HL-60 (cell line): ENCODE measurements around the gene ZFYVE28.

ENCODE experiments used
- CTCF ChIP-seq: IDR thresholded peaks from one replicate; pipeline ENCODE4 v1.5.1; 2011; ENCODE audit warnings: low read length, control low read depth, inconsistent platforms; ENCODE audit not compliant: insufficient read depth
- POLR2AphosphoS5 ChIP-seq: IDR thresholded peaks from 2 replicates; pipeline ENCODE4 v1.6.1; 2012; ENCODE audit warnings: low read depth
- REST ChIP-seq: IDR thresholded peaks from 2 replicates; pipeline ENCODE4 v1.6.1; 2012; ENCODE audit warnings: low read depth; ENCODE audit not compliant: insufficient replicate concordance

GRCh38 chr4:2428496-2429213 lies 10.2 kb upstream of the ZFYVE28 start:
- TF ChIP-seq CTCF: no peak
- TF ChIP-seq POLR2AphosphoS5: no peak
- no peak for TF ChIP-seq REST
